ENCODE data around the gene KNOP1. TPM values are rescaled to one million over a fixed set of nuclear protein-coding genes. Genes with fewer than 3 reads are reported as not detected.

KNOP1 gene
- total and polyA plus RNA-seq, 2 of the 13 experiments (the other 11 are each of a cell fraction or from before 2014, with no cell fraction given): 21.2 to 57.5 TPM

- intact Hi-C loops (cut with micrococcal nuclease; ENCODE audit: unreplicated experiment) (loop anchor here (5.0 kb wide), 2 partner anchors 37 to 172 kb away; no protein-coding TSS in a partner anchor), in situ Hi-C loops (cut with HindIII; ENCODE audit: extremely low pct_ligation_motif_present, low pct_unique_long_range_greater_than_20kb) (loop anchor here (5.0 kb wide), 1 partner anchor 172 kb away; no protein-coding TSS in a partner anchor)
- TF ChIP-seq ZNF543 (CRISPR knock-in tag; IDR thresholded peaks at IDR 0.05): no peak
- TF ChIP-seq CC2D1A (CRISPR knock-in tag; IDR thresholded peaks at IDR 0.05): no peak
- TF ChIP-seq CENPT (CRISPR knock-in tag; IDR thresholded peaks at IDR 0.05; ENCODE audit: low read depth): no peak
- Histone ChIP-seq H3K36me3 (replicated peaks in 1 of 2; ENCODE audit: control insufficient read depth in 1 of 2, insufficient read depth in 2 of 2, low read length in 2 of 2) (peaks cover 15 to 22% of the 10 kb centered on the region in 2 experiments), H3K27me3 (ENCODE audit: control insufficient read depth in 1 of 2, insufficient read depth in 2 of 2, low read length in 2 of 2) (no peaks in the 10 kb centered on the region; a peak in 1 of 5 replicates), H3K79me2 (ENCODE audit: insufficient read depth, low read length) (peaks cover 37% of the 10 kb centered on the region), H3K4me3 (replicated peaks in 1 of 3; ENCODE audit: insufficient read depth in 1 of 3, low read depth in 2 of 3, low read length in 3 of 3) (no peak overlapping the region), H2AFZ (ENCODE audit: low read length) (no peak overlapping the region), H3K27ac (ENCODE audit: extremely low read length, insufficient read depth, low read length) (no peak overlapping the region), H3K4me1 (ENCODE audit: insufficient read depth, low read length) (peaks cover 48% of the 10 kb centered on the region), H4K20me1 (ENCODE audit: insufficient read depth, low read length) (peaks cover 4% of the 10 kb centered on the region), H3K9me3 (ENCODE audit: low read length) (no peaks in the 10 kb centered on the region), H3K9ac (ENCODE audit: insufficient read depth, low read depth, low read length) (no peak overlapping the region), H3K4me2 (ENCODE audit: low read depth, low read length) (no peak overlapping the region)
- 100% methylated on average over 5 of the region's 5 CpGs for WGBS (ENCODE audit: low lambda C conversion rate)
- FAIRE-seq: no peak
- no peak for DNase-seq (ENCODE audit: low spot score)
- no peak for ATAC-seq
- BruUV-seq (replicated peaks): no TSS peak
- ChIA-PET POLR2A (no interaction called here), CTCF (ENCODE audit: low intra/inter-chr PET ratio, low total read pairs) (no interaction called here)
These were observed 2.5 kb downstream of the KNOP1 start for GRCh38 chr16:19715566-19715965.

GRCh38 chr16:19713697-19714096 is 4.3 kb downstream of the KNOP1 start:
- ATAC-seq: no peak
- peaks cover 37% of the 10 kb centered on the region for H3K4me1 ChIP-seq (ENCODE audit: insufficient read depth, low read length)
- no peak overlapping the region for H3K27ac ChIP-seq (ENCODE audit: extremely low read length, insufficient read depth, low read length)
- in situ Hi-C loops (cut with HindIII; ENCODE audit: extremely low pct_ligation_motif_present, low pct_unique_long_range_greater_than_20kb) (no loop called here), intact Hi-C loops (cut with micrococcal nuclease; ENCODE audit: unreplicated experiment) (no loop called here)
- H3K9me3 ChIP-seq (ENCODE audit: low read length): no peaks in the 10 kb centered on the region
- no peaks in the 10 kb centered on the region; a peak in 1 of 5 replicates for H3K27me3 ChIP-seq (ENCODE audit: control insufficient read depth in 1 of 2, insufficient read depth in 2 of 2, low read length in 2 of 2)
- no peak overlapping the region for H3K4me2 ChIP-seq (ENCODE audit: low read depth, low read length)
- H3K9ac ChIP-seq (ENCODE audit: insufficient read depth, low read depth, low read length): no peak overlapping the region
- TF ChIP-seq SOX13 (IDR thresholded peaks at IDR 0.05): no peak
- no peak for TF ChIP-seq SOX13 (CRISPR knock-in tag; conservative IDR thresholded peaks at IDR 0.05 in 1 of 2, IDR thresholded peaks at IDR 0.05 in 1 of 2)
- TF ChIP-seq ZKSCAN8 (CRISPR knock-in tag; IDR thresholded peaks at IDR 0.05; ENCODE audit: borderline replicate concordance): no peak
- no peak for TF ChIP-seq SRY (CRISPR knock-in tag; IDR thresholded peaks at IDR 0.05)
- no peak for TF ChIP-seq ZSCAN9 (CRISPR knock-in tag; IDR thresholded peaks at IDR 0.05; ENCODE audit: borderline replicate concordance)
- peak; percentile 96 for TF ChIP-seq ZNF329 (CRISPR knock-in tag; IDR thresholded peaks at IDR 0.05; ENCODE audit: low read depth)
- no peak for TF ChIP-seq PAXIP1 (CRISPR knock-in tag; conservative IDR thresholded peaks at IDR 0.05)
- no peak for TF ChIP-seq DDIT3 (CRISPR knock-in tag; IDR thresholded peaks at IDR 0.05)
- TF ChIP-seq THAP7 (CRISPR knock-in tag; IDR thresholded peaks at IDR 0.05): no peak
- 0 out of 2 replicates have a peak, but pooled peaks have one; percentile 53 for TF ChIP-seq ZC3H13 (CRISPR knock-in tag; IDR thresholded peaks at IDR 0.05)
- TF ChIP-seq ZNF720 (CRISPR knock-in tag; IDR thresholded peaks at IDR 0.05): no peak
- H3K36me3 ChIP-seq (replicated peaks in 1 of 2; ENCODE audit: control insufficient read depth in 1 of 2, insufficient read depth in 2 of 2, low read length in 2 of 2): peaks cover 33 to 41% of the 10 kb centered on the region in 2 experiments
- no TSS peak for BruUV-seq (replicated peaks)
- H3K4me3 ChIP-seq (replicated peaks in 1 of 3; ENCODE audit: insufficient read depth in 1 of 3, low read depth in 2 of 3, low read length in 3 of 3): no peak overlapping the region
- WGBS (ENCODE audit: low lambda C conversion rate): 92% methylated on average over 6 of the region's 6 CpGs
- POLR2A ChIA-PET: interaction anchor here (0.6 kb wide), 1 partner anchor 24 kb away, joined by 3 read pairs; no protein-coding TSS in a partner anchor
- H2AFZ ChIP-seq (ENCODE audit: low read length): no peak overlapping the region
- peaks cover 4% of the 10 kb centered on the region for H4K20me1 ChIP-seq (ENCODE audit: insufficient read depth, low read length)
- DNase-seq (ENCODE audit: low spot score): no peak
- no peak for FAIRE-seq
- CTCF ChIA-PET (ENCODE audit: low intra/inter-chr PET ratio, low total read pairs): no interaction called here
- peaks cover 32% of the 10 kb centered on the region for H3K79me2 ChIP-seq (ENCODE audit: insufficient read depth, low read length)

All from HepG2 (cell line).